ENCODE measurements around the gene PKP1.

The PKP1 gene

GRCh38 chr1:201248721-201249559 lies 34.4 kb upstream of the PKP1 start:
- DNase-seq: no peak
- Histone ChIP-seq H3K36me3 (no peaks in the 10 kb centered on the region), H3K4me1 (peaks cover 11% of the 10 kb centered on the region), H3K27me3 (no peaks in the 10 kb centered on the region), H3K4me3 (ENCODE audit: low read depth, low read length) (no peak overlapping the region), H3K9me3 (no peaks in the 10 kb centered on the region)
- no peak for TF ChIP-seq CTCF (IDR thresholded peaks at IDR 0.05; ENCODE audit: low read depth, low read length)

GRCh38 chr1:201250326-201251011 lies 32.8 kb upstream of the PKP1 start:
- Histone ChIP-seq H3K9me3 (no peaks in the 10 kb centered on the region), H3K36me3 (no peaks in the 10 kb centered on the region), H3K27me3 (no peaks in the 10 kb centered on the region), H3K4me3 (ENCODE audit: low read depth, low read length) (no peak overlapping the region), H3K4me1 (no peaks in the 10 kb centered on the region; the same call in 1 of the 2 replicates)
- DNase-seq: no peak
- no peak for TF ChIP-seq CTCF (IDR thresholded peaks at IDR 0.05; ENCODE audit: low read depth, low read length)

- H3K9me3 ChIP-seq: no peaks in the 10 kb centered on the region
- H3K4me3 ChIP-seq (ENCODE audit: low read depth, low read length): no peak overlapping the region
- no peaks in the 10 kb centered on the region for H3K36me3 ChIP-seq
- DNase-seq: no peak
- TF ChIP-seq CTCF (IDR thresholded peaks at IDR 0.05; ENCODE audit: low read depth, low read length): no peak
- H3K27me3 ChIP-seq: no peaks in the 10 kb centered on the region
- no peaks in the 10 kb centered on the region for H3K4me1 ChIP-seq
Observed at GRCh38 chr1:201251411-201251810, 31.9 kb upstream of the PKP1 start.

GRCh38 chr1:201251851-201252430 lies 31.4 kb upstream of the PKP1 start:
- no peak for TF ChIP-seq CTCF (IDR thresholded peaks at IDR 0.05; ENCODE audit: low read depth, low read length)
- Histone ChIP-seq H3K4me1 (no peaks in the 10 kb centered on the region), H3K36me3 (no peaks in the 10 kb centered on the region), H3K4me3 (ENCODE audit: low read depth, low read length) (no peak overlapping the region), H3K27me3 (no peaks in the 10 kb centered on the region), H3K9me3 (no peaks in the 10 kb centered on the region)
- DNase-seq: no peak

GRCh38 chr1:201252944-201253371 lies 30.3 kb upstream of the PKP1 start:
- Histone ChIP-seq H3K4me1 (no peaks in the 10 kb centered on the region), H3K4me3 (ENCODE audit: low read depth, low read length) (no peak overlapping the region), H3K36me3 (no peaks in the 10 kb centered on the region), H3K9me3 (no peaks in the 10 kb centered on the region), H3K27me3 (no peaks in the 10 kb centered on the region)
- TF ChIP-seq CTCF (IDR thresholded peaks at IDR 0.05; ENCODE audit: low read depth, low read length): no peak
- DNase-seq: no peak
